Fibroblast of skin of scalp (primary cell): ENCODE results near the gene OR2A14.
A peak's percentile ranks its signal among the peaks of the same experiment; 100 is the strongest.
"Not testable (repeated sequence)": the region's sequence is repeated elsewhere in the genome, so short reads cannot be mapped to it uniquely, and the experiment has no call there.

Experiments used
- DNase-seq: peaks from one replicate; pipeline ENCODE4 v3.0.0-alpha.2; 2013

OR2A14 gene

DNA sequence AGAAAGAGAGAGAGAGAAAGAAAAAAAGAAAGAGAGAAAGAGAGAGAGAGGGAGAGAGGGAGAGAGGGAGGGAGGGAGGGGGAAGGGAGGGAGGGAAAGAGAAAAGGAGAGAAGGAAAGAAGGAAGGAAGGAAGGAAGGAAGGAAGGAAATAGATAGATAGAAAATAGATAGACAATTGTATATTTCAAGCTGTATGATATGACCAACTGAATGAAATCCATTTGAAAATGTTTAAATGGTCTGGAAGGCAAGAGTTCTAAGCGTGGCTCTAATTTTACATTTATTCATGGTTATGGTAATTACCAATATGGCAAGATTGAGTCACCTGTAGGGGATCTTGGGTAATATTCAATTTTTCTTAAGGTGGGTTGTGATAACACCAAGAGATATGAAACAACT lies 35.9 kb downstream of the OR2A14 start:
- no peak for DNase-seq

DNA sequence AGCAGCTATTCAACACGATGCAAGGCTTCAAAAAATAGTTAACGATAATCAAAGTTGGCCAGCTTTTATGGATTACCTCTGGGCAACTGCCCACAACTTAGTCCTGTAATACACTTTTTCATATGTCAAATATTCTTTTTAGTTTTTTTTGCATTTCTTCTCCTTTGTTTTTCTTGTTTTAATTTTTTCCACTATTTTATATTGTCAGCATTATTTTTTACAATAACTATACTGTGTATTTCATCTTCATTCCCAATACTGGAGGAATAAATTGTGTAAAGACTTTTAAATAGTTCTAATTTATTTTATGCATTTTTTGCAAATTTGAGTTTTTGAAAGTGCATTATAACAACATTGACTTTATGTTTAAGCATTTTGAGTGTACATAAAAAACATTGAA lies 41.8 kb downstream of the OR2A14 start:
- DNase-seq: no peak

DNA sequence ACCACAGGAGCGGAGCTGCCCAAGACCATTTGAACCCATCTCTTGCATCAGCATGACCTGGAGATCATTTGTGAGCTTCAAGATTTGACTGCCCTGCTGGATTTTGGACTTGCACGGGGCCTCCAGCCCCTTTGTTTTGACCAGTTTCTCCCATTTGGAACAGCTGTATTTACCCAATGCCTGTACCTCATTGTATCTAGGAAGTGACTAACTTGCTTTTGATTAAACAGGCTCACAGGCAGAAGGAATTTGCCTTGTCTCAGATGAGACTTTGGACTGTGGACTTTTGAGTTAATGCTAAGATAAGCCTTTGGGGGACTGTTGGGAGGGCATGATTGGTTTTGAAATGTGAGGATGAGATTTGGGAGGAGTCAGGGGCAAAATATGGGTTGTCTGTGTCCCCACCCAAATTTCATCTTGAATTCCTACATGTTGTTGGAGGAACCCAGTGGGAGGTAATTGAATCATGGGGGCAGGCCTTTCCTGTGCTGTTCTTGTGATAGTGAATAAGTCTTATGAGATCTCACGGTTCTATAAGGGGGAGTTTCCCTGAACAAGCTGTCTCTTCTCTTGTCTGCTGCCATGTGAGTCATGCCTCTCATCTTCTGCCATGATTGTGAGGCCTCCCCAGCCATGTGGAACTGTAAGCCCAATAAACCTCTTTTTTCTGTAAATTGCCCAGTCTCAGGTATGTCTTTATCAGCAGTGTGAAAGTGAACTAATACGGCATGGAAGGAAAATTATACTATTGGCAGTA lies 48.8 kb downstream of the OR2A14 start:
- DNase-seq: not testable (repeated sequence)

DNA sequence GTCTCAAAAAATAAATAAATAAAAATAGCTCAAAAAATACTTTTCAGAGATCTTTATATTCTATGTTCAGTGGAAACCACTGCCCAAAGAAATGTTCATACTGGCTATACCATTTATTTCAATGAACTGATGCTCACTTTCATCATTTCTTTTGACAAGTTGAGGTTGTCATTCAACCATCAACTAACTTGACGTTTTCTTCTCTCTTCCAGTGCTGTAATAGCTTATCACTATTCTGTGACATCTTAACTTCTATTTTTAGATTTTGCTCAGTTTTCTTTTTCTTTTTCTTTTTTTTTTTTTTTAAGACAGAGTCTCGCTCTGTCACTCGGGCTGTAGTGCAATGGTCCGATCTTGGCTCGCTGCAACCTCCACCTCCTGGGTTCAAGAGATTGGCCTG lies 51.6 kb downstream of the OR2A14 start:
- no peak for DNase-seq

DNA sequence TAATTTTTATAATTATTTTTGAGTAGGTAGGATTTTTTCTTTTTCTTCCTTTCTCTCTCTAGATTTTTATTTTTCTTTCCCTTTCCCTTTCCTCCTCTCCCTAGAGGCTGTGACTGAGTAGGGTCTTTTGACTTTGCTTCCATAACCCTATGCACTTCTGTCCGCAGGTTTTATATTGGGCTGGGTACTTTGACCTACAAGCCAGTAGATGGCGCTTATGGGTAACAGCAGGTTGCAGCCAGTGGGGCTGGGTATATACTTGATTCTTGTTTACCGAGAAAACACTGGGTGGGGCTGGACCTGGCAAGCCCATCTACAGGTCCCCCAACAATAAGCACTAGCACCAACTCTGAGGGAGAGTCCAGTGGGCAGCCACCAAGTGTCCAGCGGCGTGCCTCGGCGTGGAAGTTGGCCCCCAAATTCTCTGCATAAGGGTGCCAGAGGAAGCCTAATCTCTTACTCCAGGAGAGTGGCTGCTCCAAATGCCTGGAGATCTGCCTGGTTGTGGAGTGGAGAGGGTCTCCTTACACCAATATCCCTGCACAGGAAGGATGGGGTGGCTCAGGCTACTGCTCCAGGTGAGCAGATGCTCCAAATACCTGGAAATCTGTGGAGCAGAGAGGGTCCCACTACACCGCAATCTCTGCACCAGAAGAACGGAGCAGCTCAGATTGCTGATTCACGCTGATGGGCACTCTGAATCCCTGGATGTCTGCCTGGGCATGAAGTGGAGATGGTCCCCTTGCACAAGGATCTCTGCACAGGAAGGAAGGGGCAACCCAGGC lies 55.6 kb downstream of the OR2A14 start:
- peak; percentile 25 for DNase-seq

DNA sequence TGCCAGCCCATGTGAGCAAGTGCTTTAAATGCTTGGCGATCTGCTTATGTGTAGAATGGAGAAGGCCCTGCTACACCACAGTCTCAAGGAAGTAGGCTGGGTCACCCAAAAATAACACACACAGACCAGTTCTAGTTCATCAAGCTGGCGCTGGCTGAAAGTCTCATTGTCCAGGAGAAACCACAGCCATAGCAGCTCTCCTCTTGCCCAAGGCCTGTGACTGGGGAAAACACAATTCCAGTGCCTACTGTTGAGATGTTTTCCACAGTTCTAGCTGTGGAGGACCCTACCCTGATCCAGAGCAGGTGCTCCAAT lies 56.1 kb downstream of the OR2A14 start:
- not testable (repeated sequence) for DNase-seq
